HepG2 (cell line): Measurements from ENCODE around the gene AKT2. TPM values are rescaled to one million over a fixed set of nuclear protein-coding genes. Genes with fewer than 3 reads are reported as not detected.

Source experiments
- ATAC-seq: fragments of 200-7000 bp; cut with Tn5 transposase; 3 replicates; pipeline ENCODE4 v1.9.1; 2020; ENCODE audit warnings: mild to moderate bottlenecking, moderate library complexity
- BruUV-seq: library from RNA; stranded (reverse); fragments of 400-500 nt; replicated peaks from 2 replicates; lab custom pipeline; 2021; lab: Mats Ljungman, UMichigan
- CTCF ChIA-PET: fragments of 300-600 bp; formaldehyde crosslinking; extraction: SDS; loops from one replicate; lab custom pipeline; 2021; ENCODE audit warnings: low total read pairs, inconsistent platforms, low intra/inter-chr PET ratio; lab: Yijun Ruan, JAX
- POLR2A ChIA-PET: fragments of 350-600 bp; sonication (Branson Sonifier 250); formaldehyde crosslinking; loops from one replicate; lab custom pipeline; 2020; ENCODE audit warnings: antibody characterized with exemption, inconsistent platforms; lab: Yijun Ruan, JAX
- DNase-seq: peaks from one replicate; pipeline ENCODE4 v3.0.0-alpha.2; 2015; ENCODE audit warnings: low spot score
- FAIRE-seq: peaks from 3 replicates; lab custom pipeline; 2011; peaks lifted over from hg19 to GRCh38; lab: Jason Lieb, UNC
- H2AFZ ChIP-seq: one replicate; pipeline ENCODE4 v1.6.1; 2011; ENCODE audit warnings: low read length, inconsistent platforms
- H3K27ac ChIP-seq: fragments of 300-600 bp; 3 replicates; pipeline ENCODE4 v1.8.0; 2011; ENCODE audit warnings: mixed run types, mild to moderate bottlenecking, mixed read lengths, low read length, inconsistent platforms; ENCODE audit not compliant: insufficient read depth; ENCODE audit errors: extremely low read length
- H3K27me3 ChIP-seq, 2 experiments: fragments of 200-600 bp in 1 of 2; 2 replicates in 1 of 2; 3 replicates in 1 of 2; pipeline versions ENCODE4 v1.6.0 to v1.8.0; 2011; ENCODE audit warnings: low read length in 2 of 2, mild to moderate bottlenecking in 2 of 2, moderate library complexity in 2 of 2, inconsistent platforms in 1 of 2; ENCODE audit not compliant: insufficient read depth in 2 of 2, control insufficient read depth in 1 of 2
- H3K36me3 ChIP-seq, 2 experiments: fragments of 200-600 bp in 1 of 2; replicated peaks in 1 of 2; 2 replicates in 1 of 2; 3 replicates in 1 of 2; pipeline versions ENCODE4 v1.5.1 to v1.8.0; 2011; ENCODE audit warnings: low read length in 2 of 2, inconsistent platforms in 1 of 2; ENCODE audit not compliant: insufficient read depth in 2 of 2, control insufficient read depth in 1 of 2
- H3K4me1 ChIP-seq: 2 replicates; pipeline ENCODE4 v1.5.1; 2012; ENCODE audit warnings: low read length, inconsistent platforms; ENCODE audit not compliant: insufficient read depth
- H3K4me2 ChIP-seq: 2 replicates; pipeline ENCODE4 v1.6.0; 2011; ENCODE audit warnings: low read depth, low read length, inconsistent platforms
- H3K4me3 ChIP-seq, 3 experiments: fragments of 200-600 bp in 1 of 3; sonication (generic), shearing (Covaris generic) in 1 of 3; replicated peaks in 1 of 3; 2 replicates each; pipeline ENCODE4 v1.5.1; 2011 to 2016; ENCODE audit warnings: low read length in 3 of 3, inconsistent platforms in 2 of 3, low read depth in 2 of 3, mild to moderate bottlenecking in 2 of 3, control low read depth in 1 of 3, mixed read lengths in 1 of 3; ENCODE audit not compliant: insufficient read depth in 1 of 3
- H3K79me2 ChIP-seq: one replicate; pipeline ENCODE4 v1.6.1; 2011; ENCODE audit warnings: low read length, inconsistent platforms; ENCODE audit not compliant: insufficient read depth
- H3K9ac ChIP-seq: 2 replicates; pipeline ENCODE4 v1.6.0; 2011; ENCODE audit warnings: mild to moderate bottlenecking, low read depth, low read length, inconsistent platforms; ENCODE audit not compliant: insufficient read depth
- H3K9me3 ChIP-seq: 2 replicates; pipeline ENCODE4 v1.5.1; 2012; ENCODE audit warnings: mild to moderate bottlenecking, low read length
- H4K20me1 ChIP-seq: 2 replicates; pipeline ENCODE4 v1.6.0; 2011; ENCODE audit warnings: inconsistent platforms, mild to moderate bottlenecking, low read length, moderate library complexity; ENCODE audit not compliant: insufficient read depth
- ATM ChIP-seq: fragments of 450-650 bp; IDR thresholded peaks from 2 replicates; pipeline ENCODE4 v1.7.1; 2017; ENCODE audit warnings: mild to moderate bottlenecking, borderline replicate concordance
- NFATC3 ChIP-seq: sonication (generic); formaldehyde crosslinking; IDR thresholded peaks from 2 replicates; pipeline ENCODE4 v1.5.1; 2020; ENCODE audit warnings: mild to moderate bottlenecking, missing genetic modification reagents
- NRL ChIP-seq: sonication (generic); formaldehyde crosslinking; IDR thresholded peaks from 2 replicates; pipeline ENCODE4 v1.5.0; 2020; ENCODE audit warnings: missing genetic modification reagents, mild to moderate bottlenecking, moderate library complexity, borderline replicate concordance
- REPIN1 ChIP-seq: sonication (generic); formaldehyde crosslinking; IDR thresholded peaks from 2 replicates; pipeline ENCODE4 v1.8.0; 2022; ENCODE audit warnings: missing genetic modification reagents, low read depth, mild to moderate bottlenecking, borderline replicate concordance
- WIZ ChIP-seq: sonication (generic); formaldehyde crosslinking; IDR thresholded peaks from 2 replicates; pipeline ENCODE4 v1.5.1; 2020; ENCODE audit warnings: mild to moderate bottlenecking, missing genetic modification reagents
- ZBTB8A ChIP-seq: sonication (generic); formaldehyde crosslinking; IDR thresholded peaks from 2 replicates; pipeline ENCODE4 v1.4.0; 2020; ENCODE audit warnings: mild to moderate bottlenecking, low read depth, missing genetic modification reagents, borderline replicate concordance
- ZMYM2 ChIP-seq: sonication (generic); formaldehyde crosslinking; IDR thresholded peaks from 2 replicates; pipeline ENCODE4 v1.8.0; 2022; ENCODE audit warnings: mild to moderate bottlenecking, missing genetic modification reagents
- ZNF234 ChIP-seq: sonication (generic); formaldehyde crosslinking; conservative IDR thresholded peaks from 2 replicates; pipeline ENCODE4 v1.5.1; 2020; ENCODE audit warnings: mild to moderate bottlenecking, missing genetic modification reagents
- ZNF549 ChIP-seq: sonication (generic); formaldehyde crosslinking; IDR thresholded peaks from 2 replicates; pipeline ENCODE4 v1.5.0; 2020; ENCODE audit warnings: missing genetic modification reagents
- ZNF614 ChIP-seq: IDR thresholded peaks from 2 replicates; pipeline ENCODE4 v1.6.1; 2018; ENCODE audit warnings: missing biosample characterization, missing genetic modification reagents, inconsistent platforms, borderline replicate concordance
- ZNF747 ChIP-seq: sonication (generic); formaldehyde crosslinking; IDR thresholded peaks from 2 replicates; pipeline ENCODE4 v1.8.1; 2023; ENCODE audit warnings: missing genetic modification reagents, mild to moderate bottlenecking, borderline replicate concordance
- ZNF800 ChIP-seq: sonication (generic); formaldehyde crosslinking; IDR thresholded peaks from 2 replicates; pipeline ENCODE4 v1.4.0; 2020; ENCODE audit warnings: missing genetic modification reagents
- ZNF83 ChIP-seq: sonication (generic); formaldehyde crosslinking; IDR thresholded peaks from 2 replicates; pipeline ENCODE4 v1.4.0; 2020; ENCODE audit warnings: missing genetic modification reagents, mild to moderate bottlenecking, borderline replicate concordance
- ZSCAN20 ChIP-seq: sonication (generic); formaldehyde crosslinking; IDR thresholded peaks from 2 replicates; pipeline ENCODE4 v1.4.0; 2020; ENCODE audit warnings: missing genetic modification reagents, mild to moderate bottlenecking, borderline replicate concordance
- WGBS: methylation state at CpG from one replicate; pipeline ENCODE4 v1.1.6; 2017; ENCODE audit warnings: low lambda C conversion rate; 5-methylcytosine and 5-hydroxymethylcytosine counted together
- in situ Hi-C: cut with HindIII; loops from 2 replicates; pipeline ENCODE4 v1.10.0; 2017; ENCODE audit warnings: low pct_unique_long_range_greater_than_20kb; ENCODE audit not compliant: extremely low pct_ligation_motif_present
- intact Hi-C: fragments of 100-400 bp; cut with micrococcal nuclease; formaldehyde crosslinking; loops from one replicate; pipeline ENCODE4 v1.10.0; 2022; ENCODE audit not compliant: unreplicated experiment
- polyA plus RNA-seq, 8 experiments: library from polyadenylated mRNA; depleted of rRNA in 3 of 8; stranded (reverse) in 7 of 8; unstranded in 1 of 8; fragments of >200 nt; fragmentation: Illumina TruSeq in 4 of 8; extraction: Trizol in 4 of 8; gene quantifications; 2 replicates each; pipeline versions ENCODE4 v1.2.1 to v1.2.3, GENCODE V29; 2011 to 2016; ENCODE audit warnings: low read depth in 4 of 8, missing spikeins in 1 of 8, mixed read lengths in 1 of 8; ENCODE audit not compliant: insufficient read depth in 1 of 8
- total RNA-seq, 5 experiments: library from RNA; depleted of rRNA; stranded (reverse); fragments of >200 nt; fragmentation: Illumina TruSeq; extraction: Trizol; gene quantifications; 2 replicates each; pipeline ENCODE4 v1.2.3, GENCODE V29; 2016; ENCODE audit warnings: low read depth in 1 of 5
- TF ChIP-seq, protein P1 (sequence below): sonication (generic); formaldehyde crosslinking; conservative IDR thresholded peaks from 2 replicates; pipeline ENCODE4 v1.4.0; 2020; ENCODE audit warnings: missing genetic modification reagents
- TF ChIP-seq, protein P2 (sequence below): sonication (generic); formaldehyde crosslinking; IDR thresholded peaks from 2 replicates; pipeline ENCODE4 v1.4.0; 2020; ENCODE audit warnings: mild to moderate bottlenecking, missing genetic modification reagents
- TF ChIP-seq, protein P3 (sequence below): sonication (generic); formaldehyde crosslinking; IDR thresholded peaks from 2 replicates; pipeline ENCODE4 v1.8.1; 2023; ENCODE audit warnings: mild to moderate bottlenecking, missing genetic modification reagents

AKT2 gene
- total and polyA plus RNA-seq, 2 of the 13 experiments (the other 11 are each of a cell fraction or from before 2014, with no cell fraction given): 82.1 to 173 TPM

DNA sequence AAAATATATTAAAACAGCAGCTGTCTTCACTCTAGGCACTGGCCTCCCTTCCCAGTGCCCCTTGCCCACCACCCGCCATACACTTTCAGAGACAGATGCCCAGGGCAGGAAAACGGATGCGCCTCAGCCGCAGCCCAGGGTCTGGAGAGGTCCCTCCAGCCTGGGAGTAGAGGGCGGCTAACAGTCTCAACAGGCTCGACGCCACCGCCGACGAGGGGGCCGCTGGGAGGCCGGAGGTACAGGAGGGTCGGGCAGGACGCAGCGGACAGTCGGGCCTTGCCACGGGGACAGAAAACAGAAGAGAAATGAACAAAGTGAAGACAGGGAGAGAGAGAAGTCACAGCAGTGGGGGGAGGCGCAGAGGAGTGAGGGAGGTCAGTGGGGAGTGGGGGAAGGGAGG lies 35.9 kb upstream of the AKT2 start:
- no peak overlapping the region for H3K4me2 ChIP-seq
- peaks cover 17 to 41% of the 10 kb centered on the region in 2 experiments for H3K36me3 ChIP-seq
- no TSS peak for BruUV-seq
- ATAC-seq (no peak), FAIRE-seq (no peak), DNase-seq (no peak)
- no peaks in the 10 kb centered on the region for H3K27me3 ChIP-seq
- intact Hi-C loops (no loop called here), in situ Hi-C loops (no loop called here)
- CTCF ChIA-PET: no interaction called here
- no peak overlapping the region for H3K4me3 ChIP-seq
- WGBS: 98% methylated on average over 18 of the region's 18 CpGs
- H3K9ac ChIP-seq: no peak overlapping the region
- no peaks in the 10 kb centered on the region for H3K4me1 ChIP-seq
- H4K20me1 ChIP-seq: no peaks in the 10 kb centered on the region
- H2AFZ ChIP-seq: no peak overlapping the region
- POLR2A ChIA-PET: no interaction called here
- H3K79me2 ChIP-seq: no peaks in the 10 kb centered on the region
- H3K9me3 ChIP-seq: no peaks in the 10 kb centered on the region
- no peak overlapping the region for H3K27ac ChIP-seq
- TF ChIP-seq ZSCAN20 (CRISPR knock-in tag) (no peak), ZNF83 (CRISPR knock-in tag) (no peak), WIZ (no peak), ATM (no peak), ZNF800 (CRISPR knock-in tag) (no peak), ZMYM2 (no peak), ZNF549 (CRISPR knock-in tag) (no peak), REPIN1 (CRISPR knock-in tag) (no peak), NRL (CRISPR knock-in tag) (no peak), NFATC3 (CRISPR knock-in tag) (no peak), ZBTB8A (no peak), ZNF747 (CRISPR knock-in tag) (no peak), ZNF234 (CRISPR knock-in tag) (no peak), ZNF614 (CRISPR knock-in tag) (no peak)
- TF ChIP-seq, protein P1, sequence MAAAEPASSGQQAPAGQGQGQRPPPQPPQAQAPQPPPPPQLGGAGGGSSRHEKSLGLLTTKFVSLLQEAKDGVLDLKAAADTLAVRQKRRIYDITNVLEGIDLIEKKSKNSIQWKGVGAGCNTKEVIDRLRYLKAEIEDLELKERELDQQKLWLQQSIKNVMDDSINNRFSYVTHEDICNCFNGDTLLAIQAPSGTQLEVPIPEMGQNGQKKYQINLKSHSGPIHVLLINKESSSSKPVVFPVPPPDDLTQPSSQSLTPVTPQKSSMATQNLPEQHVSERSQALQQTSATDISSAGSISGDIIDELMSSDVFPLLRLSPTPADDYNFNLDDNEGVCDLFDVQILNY (CRISPR knock-in tag): no peak
- TF ChIP-seq, protein P2, sequence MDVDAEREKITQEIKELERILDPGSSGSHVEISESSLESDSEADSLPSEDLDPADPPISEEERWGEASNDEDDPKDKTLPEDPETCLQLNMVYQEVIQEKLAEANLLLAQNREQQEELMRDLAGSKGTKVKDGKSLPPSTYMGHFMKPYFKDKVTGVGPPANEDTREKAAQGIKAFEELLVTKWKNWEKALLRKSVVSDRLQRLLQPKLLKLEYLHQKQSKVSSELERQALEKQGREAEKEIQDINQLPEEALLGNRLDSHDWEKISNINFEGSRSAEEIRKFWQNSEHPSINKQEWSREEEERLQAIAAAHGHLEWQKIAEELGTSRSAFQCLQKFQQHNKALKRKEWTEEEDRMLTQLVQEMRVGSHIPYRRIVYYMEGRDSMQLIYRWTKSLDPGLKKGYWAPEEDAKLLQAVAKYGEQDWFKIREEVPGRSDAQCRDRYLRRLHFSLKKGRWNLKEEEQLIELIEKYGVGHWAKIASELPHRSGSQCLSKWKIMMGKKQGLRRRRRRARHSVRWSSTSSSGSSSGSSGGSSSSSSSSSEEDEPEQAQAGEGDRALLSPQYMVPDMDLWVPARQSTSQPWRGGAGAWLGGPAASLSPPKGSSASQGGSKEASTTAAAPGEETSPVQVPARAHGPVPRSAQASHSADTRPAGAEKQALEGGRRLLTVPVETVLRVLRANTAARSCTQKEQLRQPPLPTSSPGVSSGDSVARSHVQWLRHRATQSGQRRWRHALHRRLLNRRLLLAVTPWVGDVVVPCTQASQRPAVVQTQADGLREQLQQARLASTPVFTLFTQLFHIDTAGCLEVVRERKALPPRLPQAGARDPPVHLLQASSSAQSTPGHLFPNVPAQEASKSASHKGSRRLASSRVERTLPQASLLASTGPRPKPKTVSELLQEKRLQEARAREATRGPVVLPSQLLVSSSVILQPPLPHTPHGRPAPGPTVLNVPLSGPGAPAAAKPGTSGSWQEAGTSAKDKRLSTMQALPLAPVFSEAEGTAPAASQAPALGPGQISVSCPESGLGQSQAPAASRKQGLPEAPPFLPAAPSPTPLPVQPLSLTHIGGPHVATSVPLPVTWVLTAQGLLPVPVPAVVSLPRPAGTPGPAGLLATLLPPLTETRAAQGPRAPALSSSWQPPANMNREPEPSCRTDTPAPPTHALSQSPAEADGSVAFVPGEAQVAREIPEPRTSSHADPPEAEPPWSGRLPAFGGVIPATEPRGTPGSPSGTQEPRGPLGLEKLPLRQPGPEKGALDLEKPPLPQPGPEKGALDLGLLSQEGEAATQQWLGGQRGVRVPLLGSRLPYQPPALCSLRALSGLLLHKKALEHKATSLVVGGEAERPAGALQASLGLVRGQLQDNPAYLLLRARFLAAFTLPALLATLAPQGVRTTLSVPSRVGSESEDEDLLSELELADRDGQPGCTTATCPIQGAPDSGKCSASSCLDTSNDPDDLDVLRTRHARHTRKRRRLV (CRISPR knock-in tag): no peak
- TF ChIP-seq, protein P3, sequence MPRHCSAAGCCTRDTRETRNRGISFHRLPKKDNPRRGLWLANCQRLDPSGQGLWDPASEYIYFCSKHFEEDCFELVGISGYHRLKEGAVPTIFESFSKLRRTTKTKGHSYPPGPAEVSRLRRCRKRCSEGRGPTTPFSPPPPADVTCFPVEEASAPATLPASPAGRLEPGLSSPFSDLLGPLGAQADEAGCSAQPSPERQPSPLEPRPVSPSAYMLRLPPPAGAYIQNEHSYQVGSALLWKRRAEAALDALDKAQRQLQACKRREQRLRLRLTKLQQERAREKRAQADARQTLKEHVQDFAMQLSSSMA: no peak
